Keratinocyte (primary cell): ENCODE results near the gene SMYD2. TPM values are rescaled to one million over a fixed set of nuclear protein-coding genes. Genes with fewer than 3 reads are reported as not detected.

ENCODE experiments used
- DNase-seq: peaks from one replicate; pipeline ENCODE4 v3.0.0-alpha.2; 2011; ENCODE audit warnings: low read depth, missing footprints, low spot score
- FAIRE-seq: peaks from 2 replicates; lab custom pipeline; 2011; peaks lifted over from hg19 to GRCh38; lab: Jason Lieb, UNC
- H2AFZ ChIP-seq: 2 replicates; pipeline ENCODE4 v1.6.0; 2012; ENCODE audit warnings: low read length, control low read depth, inconsistent platforms; ENCODE audit not compliant: control insufficient read depth
- H3K27ac ChIP-seq: 2 replicates; pipeline ENCODE4 v1.5.1; 2011; ENCODE audit warnings: low read length; ENCODE audit not compliant: control insufficient read depth, insufficient read depth
- H3K27me3 ChIP-seq: 3 replicates; pipeline ENCODE4 v1.6.0; 2011; ENCODE audit warnings: low read length; ENCODE audit not compliant: control insufficient read depth, insufficient read depth; ENCODE audit errors: extremely low read depth
- H3K36me3 ChIP-seq, 2 experiments: 2 replicates in 1 of 2; 3 replicates in 1 of 2; pipeline ENCODE4 v1.5.1; 2011; ENCODE audit warnings: low read length in 2 of 2, mild to moderate bottlenecking in 1 of 2; ENCODE audit not compliant: control insufficient read depth in 2 of 2, insufficient read depth in 2 of 2; ENCODE audit errors: extremely low read depth in 1 of 2
- H3K4me1 ChIP-seq: 3 replicates; pipeline ENCODE4 v1.5.1; 2011; ENCODE audit warnings: low read length; ENCODE audit not compliant: control insufficient read depth, insufficient read depth; ENCODE audit errors: extremely low read depth
- H3K4me2 ChIP-seq: 3 replicates; pipeline ENCODE4 v1.6.0; 2011; ENCODE audit warnings: low read depth, low read length; ENCODE audit not compliant: control insufficient read depth, insufficient read depth; ENCODE audit errors: extremely low read depth
- H3K4me3 ChIP-seq, 3 experiments: fragments of 200-600 bp in 1 of 3; sonication (generic) in 1 of 3; 2 replicates in 2 of 3; 3 replicates in 1 of 3; pipeline ENCODE4 v1.5.1; 2011 to 2016; ENCODE audit warnings: low read length in 3 of 3, mild to moderate bottlenecking in 3 of 3, control low read depth in 2 of 3, inconsistent platforms in 1 of 3, low read depth in 1 of 3, mixed read lengths in 1 of 3, mixed run types in 1 of 3, moderate library complexity in 1 of 3; ENCODE audit not compliant: control insufficient read depth in 2 of 3, insufficient read depth in 2 of 3; ENCODE audit errors: extremely low read depth in 1 of 3
- H3K79me2 ChIP-seq: 2 replicates; pipeline ENCODE4 v1.6.0; 2012; ENCODE audit warnings: low read length; ENCODE audit not compliant: control insufficient read depth, insufficient read depth
- H3K9ac ChIP-seq: 3 replicates; pipeline ENCODE4 v1.6.0; 2011; ENCODE audit warnings: low read length; ENCODE audit not compliant: control insufficient read depth, insufficient read depth; ENCODE audit errors: extremely low read depth
- H3K9me1 ChIP-seq: 3 replicates; pipeline ENCODE4 v1.6.0; 2011; ENCODE audit warnings: low read length; ENCODE audit not compliant: control insufficient read depth, insufficient read depth; ENCODE audit errors: extremely low read depth
- H3K9me3 ChIP-seq: 2 replicates; pipeline ENCODE4 v1.5.1; 2012; ENCODE audit warnings: low read depth, low read length; ENCODE audit not compliant: control insufficient read depth
- H4K20me1 ChIP-seq: 3 replicates; pipeline ENCODE4 v1.6.0; 2011; ENCODE audit warnings: low read length; ENCODE audit not compliant: control insufficient read depth, insufficient read depth; ENCODE audit errors: extremely low read depth
- CTCF ChIP-seq, 3 experiments: IDR thresholded peaks in 1 of 3; conservative IDR thresholded peaks in 1 of 3; optimal IDR thresholded peaks in 1 of 3; 2 replicates in 2 of 3; 3 replicates in 1 of 3; pipeline versions ENCODE3 to v1.5.1; 2011; ENCODE audit warnings: low read length in 3 of 3, mild to moderate bottlenecking in 3 of 3, moderate library complexity in 2 of 3, control low read depth in 1 of 3, inconsistent platforms in 1 of 3; ENCODE audit not compliant: insufficient read depth in 2 of 3; ENCODE audit errors: extremely low read depth in 1 of 3
- EZH2 ChIP-seq: IDR thresholded peaks from one replicate; pipeline ENCODE4 v1.6.1; 2012; ENCODE audit warnings: inconsistent platforms, mild to moderate bottlenecking, low read length, moderate library complexity
- dilution Hi-C: fragments of 300-500 bp; cut with MboI; formaldehyde crosslinking; loops from one replicate; pipeline ENCODE4 v1.7.0; 2020; ENCODE audit warnings: low sequenced_read_pairs; ENCODE audit not compliant: extremely low pct_ligation_motif_present
- polyA plus RNA-seq, 5 experiments: library from polyadenylated mRNA; depleted of rRNA in 3 of 5; stranded (reverse) in 3 of 5; stranded (forward) in 1 of 5; unstranded in 1 of 5; fragments of >200 nt; gene quantifications; 1 replicate in 1 of 5; 2 replicates in 3 of 5; 3 replicates in 1 of 5; pipeline versions ENCODE4 v1.2.1 to v1.2.3, GENCODE V29; 2011 to 2012; ENCODE audit warnings: missing spikeins in 2 of 5, low read depth in 1 of 5, low replicate concordance in 1 of 5

Gene SMYD2
- polyA plus RNA-seq, 1 donor (not counting 4 experiments of a cell fraction or from before 2014, with no cell fraction given): 75.5 TPM

GRCh38 chr1:214380986-214381695 lies 100.2 kb downstream of the SMYD2 start:
- Histone ChIP-seq H3K9me1 (no peaks in the 10 kb centered on the region), H3K27ac (no peak overlapping the region), H3K36me3 (peaks cover 28 to 37% of the 10 kb centered on the region in 2 experiments), H3K27me3 (no peaks in the 10 kb centered on the region), H3K79me2 (peaks cover 25% of the 10 kb centered on the region), H3K9ac (no peak overlapping the region), H2AFZ (no peak overlapping the region), H3K4me3 (no peak overlapping the region), H3K9me3 (no peaks in the 10 kb centered on the region), H3K4me2 (no peak overlapping the region), H3K4me1 (peaks cover 43% of the 10 kb centered on the region), H4K20me1 (no peaks in the 10 kb centered on the region)
- FAIRE-seq (no peak), DNase-seq (no peak)
- dilution Hi-C loops: no loop called here
- TF ChIP-seq EZH2 (no peak), CTCF (optimal IDR thresholded peaks at IDR 0.05 in 1 of 3, IDR thresholded peaks at IDR 0.05 in 1 of 3, conservative IDR thresholded peaks at IDR 0.05 in 1 of 3; ENCODE audit: extremely low read depth in 1 of 3, insufficient read depth in 2 of 3, low read length in 3 of 3) (no peak)

- TF ChIP-seq EZH2 (no peak), CTCF (optimal IDR thresholded peaks at IDR 0.05 in 1 of 3, IDR thresholded peaks at IDR 0.05 in 1 of 3, conservative IDR thresholded peaks at IDR 0.05 in 1 of 3; ENCODE audit: extremely low read depth in 1 of 3, insufficient read depth in 2 of 3, low read length in 3 of 3) (no peak)
These were observed 102.7 kb downstream of the SMYD2 start for GRCh38 chr1:214383381-214384372.

More at GRCh38 chr1:214383381-214384372, 102.7 kb downstream of the SMYD2 start:
- Histone ChIP-seq H3K27ac (no peak overlapping the region), H3K9me1 (no peaks in the 10 kb centered on the region), H3K4me1 (peaks cover 40% of the 10 kb centered on the region), H3K9me3 (no peaks in the 10 kb centered on the region), H3K4me2 (no peak overlapping the region), H3K36me3 (peaks cover 35 to 48% of the 10 kb centered on the region in 2 experiments), H3K27me3 (no peaks in the 10 kb centered on the region), H2AFZ (no peak overlapping the region), H4K20me1 (no peaks in the 10 kb centered on the region), H3K9ac (no peak overlapping the region), H3K4me3 (no peak overlapping the region), H3K79me2 (peaks cover 20% of the 10 kb centered on the region)
- DNase-seq (no peak), FAIRE-seq (no peak)
- dilution Hi-C loops: no loop called here
